Left kidney (tissue), 8 donors: Measurements from ENCODE around the gene MED23. TPM values are rescaled to one million over a fixed set of nuclear protein-coding genes. Genes with fewer than 3 reads are reported as not detected.

ENCODE experiments used
- DNase-seq: peaks from one replicate; pipeline ENCODE4 v3.0.0-alpha.2; 2013
- long read RNA-seq, 8 donors: transcript quantifications; one replicate each; lab custom pipeline, GENCODE V29; 2026
- polyA plus RNA-seq: library from polyadenylated mRNA; unstranded; fragments of 120-200 nt; gene quantifications from one replicate; pipeline ENCODE4 v1.2.1, GENCODE V29; 2013; ENCODE audit not compliant: insufficient read length

The MED23 gene, protein sequence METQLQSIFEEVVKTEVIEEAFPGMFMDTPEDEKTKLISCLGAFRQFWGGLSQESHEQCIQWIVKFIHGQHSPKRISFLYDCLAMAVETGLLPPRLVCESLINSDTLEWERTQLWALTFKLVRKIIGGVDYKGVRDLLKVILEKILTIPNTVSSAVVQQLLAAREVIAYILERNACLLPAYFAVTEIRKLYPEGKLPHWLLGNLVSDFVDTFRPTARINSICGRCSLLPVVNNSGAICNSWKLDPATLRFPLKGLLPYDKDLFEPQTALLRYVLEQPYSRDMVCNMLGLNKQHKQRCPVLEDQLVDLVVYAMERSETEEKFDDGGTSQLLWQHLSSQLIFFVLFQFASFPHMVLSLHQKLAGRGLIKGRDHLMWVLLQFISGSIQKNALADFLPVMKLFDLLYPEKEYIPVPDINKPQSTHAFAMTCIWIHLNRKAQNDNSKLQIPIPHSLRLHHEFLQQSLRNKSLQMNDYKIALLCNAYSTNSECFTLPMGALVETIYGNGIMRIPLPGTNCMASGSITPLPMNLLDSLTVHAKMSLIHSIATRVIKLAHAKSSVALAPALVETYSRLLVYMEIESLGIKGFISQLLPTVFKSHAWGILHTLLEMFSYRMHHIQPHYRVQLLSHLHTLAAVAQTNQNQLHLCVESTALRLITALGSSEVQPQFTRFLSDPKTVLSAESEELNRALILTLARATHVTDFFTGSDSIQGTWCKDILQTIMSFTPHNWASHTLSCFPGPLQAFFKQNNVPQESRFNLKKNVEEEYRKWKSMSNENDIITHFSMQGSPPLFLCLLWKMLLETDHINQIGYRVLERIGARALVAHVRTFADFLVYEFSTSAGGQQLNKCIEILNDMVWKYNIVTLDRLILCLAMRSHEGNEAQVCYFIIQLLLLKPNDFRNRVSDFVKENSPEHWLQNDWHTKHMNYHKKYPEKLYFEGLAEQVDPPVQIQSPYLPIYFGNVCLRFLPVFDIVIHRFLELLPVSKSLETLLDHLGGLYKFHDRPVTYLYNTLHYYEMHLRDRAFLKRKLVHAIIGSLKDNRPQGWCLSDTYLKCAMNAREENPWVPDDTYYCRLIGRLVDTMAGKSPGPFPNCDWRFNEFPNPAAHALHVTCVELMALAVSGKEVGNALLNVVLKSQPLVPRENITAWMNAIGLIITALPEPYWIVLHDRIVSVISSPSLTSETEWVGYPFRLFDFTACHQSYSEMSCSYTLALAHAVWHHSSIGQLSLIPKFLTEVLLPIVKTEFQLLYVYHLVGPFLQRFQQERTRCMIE (N-terminal part only)
- polyA plus RNA-seq, result 66.1 TPM
- long read RNA-seq, donor 1, partial matches to known transcripts, result 8 of 8 reads
- long read RNA-seq, donor 1, other reads (novel, unspliced or antisense), result 0 of 8 reads
- long read RNA-seq, donor 2, result 0 reads
- long read RNA-seq, donor 3, full-length matches to known transcripts, result 3 of 3 reads
- long read RNA-seq, donor 3, partial matches to known transcripts, result 0 of 3 reads
- long read RNA-seq, donor 3, other reads (novel, unspliced or antisense), result 0 of 3 reads
- long read RNA-seq, donor 4, result 0 reads
- long read RNA-seq, donor 5, full-length matches to known transcripts, result 4 of 4 reads
- long read RNA-seq, donor 5, partial matches to known transcripts, result 0 of 4 reads
- long read RNA-seq, donor 5, other reads (novel, unspliced or antisense), result 0 of 4 reads
- long read RNA-seq, donor 6, full-length matches to known transcripts, result 4 of 4 reads
- long read RNA-seq, donor 6, partial matches to known transcripts, result 0 of 4 reads
- long read RNA-seq, donor 6, other reads (novel, unspliced or antisense), result 0 of 4 reads
- long read RNA-seq, donor 7, full-length matches to known transcripts, result 3 of 3 reads
- long read RNA-seq, donor 7, partial matches to known transcripts, result 0 of 3 reads
- long read RNA-seq, donor 7, other reads (novel, unspliced or antisense), result 0 of 3 reads
- long read RNA-seq, donor 8, full-length matches to known transcripts, result 1 of 1 reads
- long read RNA-seq, donor 8, partial matches to known transcripts, result 0 of 1 reads
- long read RNA-seq, donor 8, other reads (novel, unspliced or antisense), result 0 of 1 reads

DNA sequence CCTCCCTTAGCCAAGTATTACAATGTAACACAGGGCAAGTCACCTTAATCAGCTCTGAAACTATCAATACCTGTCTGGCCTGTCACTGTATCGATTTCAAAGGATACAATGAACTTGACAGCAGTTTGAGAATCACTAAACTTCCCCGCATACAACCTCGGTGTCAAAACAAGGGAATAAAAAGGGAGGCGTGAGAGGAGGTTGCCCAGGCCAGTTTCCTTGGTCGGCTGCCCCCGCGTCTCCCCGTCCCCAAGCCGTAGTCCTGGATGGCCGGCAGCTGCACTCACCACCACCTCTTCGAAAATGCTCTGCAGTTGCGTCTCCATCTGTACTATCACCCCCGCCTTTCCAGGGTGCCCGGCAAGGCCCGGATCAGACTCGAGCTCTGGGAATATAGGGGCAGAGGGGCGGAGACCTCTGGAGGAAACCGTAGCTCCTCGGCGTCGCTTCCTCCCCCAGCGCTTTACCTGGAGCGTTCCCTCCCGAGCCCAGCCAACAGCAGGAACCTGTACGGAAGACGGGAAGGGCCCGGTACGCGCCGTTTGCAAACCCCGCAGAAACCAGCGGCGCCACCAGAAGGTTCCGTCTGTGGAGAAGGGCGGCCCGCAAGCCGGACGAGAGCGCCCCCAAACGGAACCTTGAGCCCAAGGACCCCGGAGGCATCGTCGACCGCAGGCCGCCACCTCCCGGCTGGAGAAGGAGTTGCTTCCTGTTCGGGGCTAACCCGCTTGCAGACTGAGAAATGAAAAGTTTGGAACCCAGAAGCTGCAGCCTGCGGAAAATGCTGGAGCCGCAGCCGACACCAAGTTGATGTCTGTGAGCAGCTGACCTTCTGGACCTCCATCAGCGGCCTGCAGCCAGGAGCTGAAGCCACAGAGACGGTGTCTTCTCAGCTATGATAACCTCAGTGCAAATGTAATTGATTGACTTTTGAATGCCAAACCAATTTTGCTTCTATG, at the start of gene MED23:
Gene MED23 (minus strand): TSS at position 519 of the 959 bp plus-strand sequence. CDS start 193 bp downstream, at position 326.
- DNase-seq, result peak; percentile 95

DNA sequence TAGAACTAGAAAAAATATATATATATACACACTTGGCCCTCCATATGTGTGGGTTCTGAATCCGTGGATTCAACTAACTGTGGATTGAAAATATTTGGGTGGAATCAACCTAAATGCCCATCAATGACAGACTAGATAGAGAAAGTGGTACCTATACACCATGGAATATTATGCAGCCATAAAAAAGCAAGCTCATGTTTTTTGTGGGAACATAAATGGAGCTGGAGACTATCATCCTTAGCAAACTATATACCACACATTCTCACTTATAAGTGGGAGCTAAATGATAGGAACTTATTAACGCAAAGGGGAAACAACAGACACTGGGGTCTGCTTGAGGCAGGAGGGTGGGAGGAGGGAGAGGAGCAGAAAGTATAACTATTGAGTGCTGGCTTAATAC, 45.1 kb upstream of the MED23 start:
- DNase-seq, result no peak

DNA sequence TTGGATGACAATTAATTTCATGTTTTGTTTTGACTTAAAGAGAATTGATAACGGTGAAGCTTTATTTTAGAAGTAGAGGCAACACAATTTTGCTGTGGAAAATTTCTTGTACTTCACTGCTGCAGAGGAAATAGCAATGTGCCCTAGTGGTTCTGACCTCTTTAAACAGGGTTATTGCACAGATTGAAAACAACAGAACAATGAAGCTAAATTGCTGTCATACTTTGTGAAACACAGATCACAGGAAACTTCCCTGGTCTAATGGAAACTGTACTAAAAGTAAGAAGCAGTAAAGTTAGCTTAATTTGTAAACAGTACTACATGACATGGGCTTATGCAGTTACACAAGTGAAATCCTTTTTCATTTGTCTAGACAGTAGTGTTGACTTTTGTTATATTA, 41.8 kb upstream of the MED23 start:
- DNase-seq, result no peak

DNA sequence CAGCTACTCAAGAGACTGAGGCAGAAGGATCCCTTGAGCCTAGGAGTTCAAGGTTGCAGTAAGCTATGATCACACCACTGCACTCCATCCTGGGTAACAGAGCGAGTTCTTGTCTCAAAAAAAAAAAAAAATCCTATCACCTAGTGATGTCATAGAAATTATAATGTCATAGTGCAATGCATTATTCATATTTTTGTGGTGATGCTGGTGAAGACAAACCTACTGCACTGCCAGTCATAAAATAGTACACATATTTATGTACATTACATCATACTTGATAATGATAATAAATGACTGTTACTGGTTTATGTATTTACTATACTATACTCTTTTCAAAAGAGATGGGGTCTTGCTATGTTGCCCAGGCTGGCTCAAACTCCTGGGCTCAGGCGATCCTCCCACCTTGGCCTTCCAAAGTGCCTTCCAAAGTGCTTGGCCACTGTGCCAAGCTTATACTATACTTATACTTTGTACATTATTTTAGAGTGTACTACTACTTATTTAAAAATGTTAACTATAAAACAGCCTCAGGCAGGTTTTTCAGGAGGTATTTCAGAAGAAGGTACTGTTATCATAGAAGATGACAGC, 35.6 kb upstream of the MED23 start:
- DNase-seq, result no peak

DNA sequence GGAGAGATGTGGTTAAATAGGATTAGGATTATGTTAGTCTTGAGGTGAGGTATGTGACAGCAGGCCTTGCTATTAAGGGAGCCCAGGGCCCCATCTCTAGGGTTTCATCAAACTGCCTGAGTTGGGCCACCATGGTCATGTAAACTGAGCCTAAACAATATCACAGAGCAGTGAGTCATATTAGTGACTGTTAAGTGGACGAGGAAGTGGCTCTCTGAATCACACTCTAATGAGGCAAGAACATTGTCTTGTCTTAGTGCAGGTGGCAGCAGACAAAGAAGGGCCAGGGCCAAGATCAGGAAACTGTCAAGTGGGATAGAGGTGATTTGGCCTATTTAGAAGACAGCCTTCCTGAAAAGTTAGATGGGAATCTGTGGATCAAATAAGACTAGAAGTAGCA, 32.2 kb upstream of the MED23 start:
- no peak for DNase-seq

DNA sequence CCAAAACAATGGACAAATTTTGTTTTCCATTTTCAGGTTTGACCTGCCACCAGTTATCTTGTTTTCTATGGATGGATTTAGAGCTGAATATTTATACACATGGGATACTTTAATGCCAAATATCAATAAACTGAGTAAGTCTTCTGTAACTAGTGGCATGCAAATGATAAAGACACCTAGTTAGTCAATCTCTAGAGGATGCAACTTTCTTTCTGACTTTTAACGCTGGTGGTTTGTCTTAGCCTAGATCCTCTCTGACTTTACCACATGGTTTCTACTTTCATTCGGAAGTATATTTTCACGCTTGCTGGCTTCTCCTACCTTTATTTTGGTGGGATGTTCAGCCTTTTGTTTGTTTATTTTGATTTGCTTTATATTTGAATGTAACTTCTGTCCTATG, 30.2 kb upstream of the MED23 start:
- DNase-seq, result no peak

DNA sequence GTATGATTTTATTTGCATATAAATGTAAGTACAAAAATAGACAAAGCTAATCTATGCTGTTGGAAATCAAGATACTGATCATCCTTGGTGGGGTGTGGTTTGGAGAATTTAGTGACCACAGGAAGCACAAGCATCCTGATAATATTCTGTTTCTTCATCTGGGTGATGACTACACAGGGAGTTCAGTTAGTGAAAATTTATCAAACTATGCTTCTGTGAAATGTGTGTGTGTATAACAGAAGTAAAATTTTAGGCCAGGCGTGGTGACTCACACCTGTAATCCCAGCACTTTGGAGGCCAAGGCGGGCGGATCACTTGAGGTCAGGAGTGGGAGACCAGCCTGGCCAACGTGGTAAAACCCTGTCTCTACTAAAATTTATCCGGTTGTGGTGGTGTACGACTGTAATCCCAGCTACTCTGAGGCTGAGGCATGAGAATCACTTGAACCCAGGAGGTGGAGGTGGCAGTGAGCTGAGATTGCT, 29.6 kb upstream of the MED23 start:
- DNase-seq, result no peak

DNA sequence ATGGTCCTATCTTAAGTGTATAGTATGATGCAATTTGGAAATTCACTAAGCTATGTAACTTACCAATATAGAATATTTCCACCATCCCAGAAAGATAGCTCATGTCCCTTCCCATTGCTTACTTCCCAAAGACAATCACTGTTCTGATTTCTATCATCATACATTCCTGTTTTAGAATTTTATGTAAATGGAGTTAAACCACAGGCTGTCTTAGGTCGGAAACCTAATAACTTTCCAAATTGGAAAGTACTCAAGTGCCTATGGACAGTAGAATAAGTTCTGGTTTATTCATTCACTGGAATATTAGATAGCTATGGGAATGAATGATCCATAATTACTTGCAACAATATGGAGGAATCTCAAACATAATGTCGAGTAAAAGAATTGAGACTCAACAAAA, 29.2 kb upstream of the MED23 start:
- no peak for DNase-seq

DNA sequence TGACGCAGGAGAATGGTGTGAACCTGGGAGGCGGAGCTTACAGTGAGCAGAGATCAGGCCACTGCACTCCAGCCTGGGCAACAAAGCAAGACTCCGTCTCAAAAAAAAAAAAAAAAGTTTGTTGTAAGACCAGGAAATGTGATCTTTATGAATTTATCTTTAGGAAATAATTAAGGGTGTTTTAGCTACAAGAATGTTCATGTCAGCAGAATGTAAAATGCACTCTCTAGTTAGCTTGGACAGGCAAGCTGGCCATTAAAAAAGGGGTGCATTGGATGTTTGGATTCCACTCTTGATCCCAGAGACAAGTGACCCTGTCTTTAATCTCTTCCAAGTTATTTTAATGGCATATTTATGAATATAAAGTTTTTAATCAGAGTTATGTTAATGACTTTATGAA, 28.6 kb upstream of the MED23 start:
- DNase-seq, result no peak

DNA sequence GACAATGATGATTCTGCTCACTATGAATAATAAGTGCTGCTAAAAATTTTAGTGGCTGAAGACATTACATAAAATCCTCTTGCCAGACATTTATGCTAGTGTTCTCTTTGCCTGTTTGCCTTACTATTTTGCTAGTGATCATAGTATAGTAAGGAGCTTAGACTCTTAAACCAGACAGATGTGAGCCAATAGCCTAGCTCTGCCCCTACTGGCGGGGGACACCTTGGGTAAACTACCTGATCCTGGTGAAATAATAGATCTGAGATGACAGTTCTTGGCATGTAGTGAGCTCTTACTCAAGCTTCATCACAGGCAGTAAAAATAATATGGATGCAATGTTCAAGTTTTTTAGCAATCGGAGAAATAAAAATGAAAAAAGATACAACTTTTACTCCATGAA, 27.9 kb upstream of the MED23 start:
- no peak for DNase-seq

DNA sequence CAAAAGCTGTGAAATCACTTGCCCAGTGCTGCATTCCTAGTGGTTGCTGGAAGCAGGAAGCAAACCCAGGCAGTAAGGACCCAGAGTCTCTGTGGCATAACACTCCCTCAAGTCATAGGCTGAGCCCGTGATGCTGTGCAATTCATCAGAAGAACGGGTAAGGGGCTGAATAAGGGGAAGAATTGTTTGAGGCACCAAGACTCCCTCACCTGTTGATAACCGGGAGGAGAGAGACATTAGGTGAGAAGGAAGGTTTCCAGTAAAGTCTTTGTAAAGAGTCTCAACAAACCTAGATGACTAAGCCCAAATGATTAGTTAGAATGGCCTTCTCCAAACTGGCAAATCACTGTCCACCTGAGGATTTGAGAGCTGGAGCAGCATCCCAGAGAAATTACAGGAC, 27.3 kb upstream of the MED23 start:
- no peak for DNase-seq

DNA sequence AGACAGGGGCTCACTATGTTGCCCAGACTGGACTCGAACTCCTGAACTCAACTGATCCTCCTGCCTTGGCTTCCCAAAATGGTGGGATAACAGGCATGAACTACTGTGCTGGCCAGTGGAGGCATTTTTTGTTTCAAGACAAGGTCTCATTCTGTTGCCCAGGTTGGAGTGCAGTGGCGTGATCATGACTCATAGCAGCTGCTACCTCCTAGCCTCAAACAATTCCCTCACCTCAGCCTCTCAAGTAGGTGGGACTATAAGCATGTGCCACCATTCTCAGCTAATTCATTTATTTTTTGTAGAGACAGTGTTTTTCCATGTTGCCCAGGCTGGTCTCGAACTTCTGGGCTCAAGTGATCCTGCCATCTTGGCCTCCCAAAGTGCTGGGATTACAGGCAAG, 26.3 kb upstream of the MED23 start:
- no peak for DNase-seq

DNA sequence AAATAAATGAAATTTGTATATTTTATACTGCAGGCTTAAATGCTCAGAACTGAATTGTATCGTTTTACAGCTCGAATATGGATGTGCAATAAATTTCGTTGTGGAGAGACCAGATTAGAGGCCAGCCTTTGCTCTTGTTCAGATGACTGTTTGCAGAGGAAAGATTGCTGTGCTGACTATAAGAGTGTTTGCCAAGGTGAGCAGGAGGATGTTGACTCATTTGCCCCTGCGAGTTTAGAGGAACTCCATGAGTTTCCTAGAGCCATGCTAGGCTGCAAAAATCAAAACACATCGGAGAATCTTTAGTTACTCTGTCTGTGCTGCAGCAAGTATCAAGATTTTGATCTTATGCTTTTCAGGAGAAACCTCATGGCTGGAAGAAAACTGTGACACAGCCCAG, 24.4 kb upstream of the MED23 start:
- no peak for DNase-seq

DNA sequence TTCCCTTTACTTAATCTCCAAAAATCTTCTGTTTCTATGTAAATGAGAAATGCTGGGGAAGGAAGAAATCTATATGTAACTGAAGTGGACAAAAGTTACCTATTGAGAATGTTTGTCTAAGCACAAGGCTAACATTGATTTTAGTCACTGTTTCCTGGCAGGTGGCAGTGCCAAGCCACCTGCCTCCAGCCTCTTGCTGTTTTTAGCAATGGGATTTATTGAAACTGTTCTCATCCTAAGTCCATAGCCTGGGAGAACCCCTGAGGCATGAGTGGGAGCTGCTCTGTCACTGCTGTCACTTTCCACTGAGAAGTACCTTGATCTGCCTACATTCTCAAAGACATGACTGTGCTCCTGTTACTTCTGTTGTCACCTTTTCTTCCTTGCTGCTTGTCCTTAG, 23.7 kb upstream of the MED23 start:
- no peak for DNase-seq

DNA sequence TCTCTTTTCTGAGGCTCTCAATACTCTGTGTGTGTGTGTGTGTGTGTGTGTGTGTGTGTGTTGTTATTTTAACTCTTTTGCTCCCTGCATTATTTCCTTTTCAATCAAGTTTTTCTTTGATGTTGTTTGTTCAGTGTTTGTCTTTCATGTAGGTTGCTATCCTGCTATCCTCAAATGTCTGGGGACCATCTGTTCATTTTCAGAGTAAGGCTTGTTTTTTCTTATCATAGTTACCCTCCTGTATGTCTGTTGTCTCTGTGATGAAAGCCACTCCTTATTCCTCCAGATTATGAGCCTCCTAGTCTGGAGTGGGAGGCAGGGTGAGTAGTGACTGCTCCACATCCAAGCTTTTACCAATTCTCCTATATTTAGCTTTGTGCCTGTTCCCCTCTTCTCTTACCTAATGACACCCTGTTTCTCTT, 18.2 kb upstream of the MED23 start:
- no peak for DNase-seq

DNA sequence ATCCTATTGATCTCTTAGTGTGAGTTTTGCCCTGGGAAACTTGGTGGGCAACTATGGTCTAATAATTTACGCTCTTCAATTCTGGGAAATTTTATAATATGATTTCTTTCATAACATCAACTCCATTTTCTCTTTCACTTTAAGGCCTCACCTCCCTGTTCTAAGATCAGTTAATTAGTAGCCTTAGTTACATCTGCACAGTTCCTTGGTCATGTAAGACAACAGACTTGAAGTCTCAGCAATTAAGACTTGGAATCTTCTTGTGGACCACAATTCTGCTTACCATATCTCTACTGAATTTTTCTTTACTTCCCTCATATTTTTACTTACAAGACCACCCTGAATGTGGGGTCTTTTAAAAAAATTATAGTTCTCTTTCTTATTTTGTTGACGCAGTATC, 17.8 kb upstream of the MED23 start:
- DNase-seq, result no peak

DNA sequence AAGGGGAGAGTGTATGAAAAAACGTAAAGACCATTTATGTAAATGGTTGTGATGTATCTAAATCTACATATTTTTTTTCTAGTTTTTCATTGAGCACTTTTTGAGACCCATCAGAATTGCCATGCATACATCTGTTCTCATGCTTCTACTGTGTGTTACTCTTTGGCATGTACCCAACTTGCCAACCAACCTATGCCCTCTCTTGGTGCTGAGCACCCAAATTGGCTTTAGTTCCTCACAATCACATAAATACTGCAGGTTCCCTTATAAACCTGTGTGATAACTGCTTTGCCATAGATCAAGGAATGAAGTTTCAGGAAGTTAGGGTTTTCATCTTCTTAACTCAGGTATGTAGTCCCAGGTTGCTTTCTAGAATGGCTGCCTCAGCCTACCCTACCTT, 16.9 kb upstream of the MED23 start:
- DNase-seq, result no peak

DNA sequence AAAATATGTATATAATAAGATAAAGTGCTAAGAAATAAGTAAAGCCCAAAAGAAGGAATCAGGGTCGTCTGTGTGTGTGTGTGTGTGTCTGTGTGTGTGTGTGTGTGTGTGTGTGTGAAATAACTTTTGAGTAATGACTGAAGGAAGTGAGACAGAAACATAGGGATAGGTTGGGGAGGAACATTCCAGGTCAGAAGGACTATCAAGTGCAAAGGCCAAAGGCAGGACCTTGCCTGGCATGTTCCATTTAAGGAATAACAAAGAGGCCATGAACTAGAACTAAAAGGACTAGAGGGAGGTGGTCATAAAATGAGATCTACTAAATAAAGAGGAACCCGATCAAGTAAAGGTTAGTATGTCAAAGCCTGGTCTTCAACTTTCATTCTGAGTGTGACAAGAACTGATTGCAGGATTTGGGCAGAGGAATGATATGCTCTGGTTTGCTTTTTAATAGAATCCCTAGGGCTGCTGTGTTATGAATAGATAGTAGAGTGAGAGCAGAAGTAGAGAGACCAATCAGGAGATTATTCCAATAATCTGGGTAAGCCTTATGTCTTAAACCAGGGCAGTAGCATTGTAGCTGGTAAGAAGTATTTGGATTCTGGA, 15.9 kb upstream of the MED23 start:
- DNase-seq, result no peak
